ENCODE measurements around the gene CTNNA2.

DNA sequence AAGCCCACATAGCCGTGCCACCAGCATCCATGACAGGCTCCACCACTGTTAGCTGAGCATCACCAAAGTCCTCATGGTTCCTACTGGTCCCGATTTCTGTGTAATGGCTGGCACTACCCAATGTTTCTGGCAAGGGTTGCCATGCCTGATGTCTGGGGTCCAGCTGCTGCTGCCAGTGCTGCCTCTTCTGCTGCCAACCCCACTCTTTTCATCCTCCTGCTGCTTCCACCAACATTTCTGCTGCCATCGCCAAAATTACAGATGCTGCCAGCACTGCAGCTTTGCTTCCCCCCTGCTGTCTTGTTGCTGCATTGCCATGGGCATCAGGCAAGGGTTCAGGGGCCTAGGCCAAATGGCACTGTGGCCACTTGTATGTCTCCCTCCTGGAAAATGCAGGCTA is 638.8 kb downstream of the CTNNA2 start:
- TF ChIP-seq, protein P1, sequence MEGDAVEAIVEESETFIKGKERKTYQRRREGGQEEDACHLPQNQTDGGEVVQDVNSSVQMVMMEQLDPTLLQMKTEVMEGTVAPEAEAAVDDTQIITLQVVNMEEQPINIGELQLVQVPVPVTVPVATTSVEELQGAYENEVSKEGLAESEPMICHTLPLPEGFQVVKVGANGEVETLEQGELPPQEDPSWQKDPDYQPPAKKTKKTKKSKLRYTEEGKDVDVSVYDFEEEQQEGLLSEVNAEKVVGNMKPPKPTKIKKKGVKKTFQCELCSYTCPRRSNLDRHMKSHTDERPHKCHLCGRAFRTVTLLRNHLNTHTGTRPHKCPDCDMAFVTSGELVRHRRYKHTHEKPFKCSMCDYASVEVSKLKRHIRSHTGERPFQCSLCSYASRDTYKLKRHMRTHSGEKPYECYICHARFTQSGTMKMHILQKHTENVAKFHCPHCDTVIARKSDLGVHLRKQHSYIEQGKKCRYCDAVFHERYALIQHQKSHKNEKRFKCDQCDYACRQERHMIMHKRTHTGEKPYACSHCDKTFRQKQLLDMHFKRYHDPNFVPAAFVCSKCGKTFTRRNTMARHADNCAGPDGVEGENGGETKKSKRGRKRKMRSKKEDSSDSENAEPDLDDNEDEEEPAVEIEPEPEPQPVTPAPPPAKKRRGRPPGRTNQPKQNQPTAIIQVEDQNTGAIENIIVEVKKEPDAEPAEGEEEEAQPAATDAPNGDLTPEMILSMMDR (conservative IDR thresholded peaks at IDR 0.05 in 1 of 2, IDR thresholded peaks at IDR 0.05 in 1 of 2; ENCODE audit: extremely low read depth in 1 of 2, insufficient read depth in 1 of 2, low read depth in 1 of 2, low read length in 2 of 2): no peak
- no peak for TF ChIP-seq EZH2 (IDR thresholded peaks at IDR 0.05; ENCODE audit: borderline replicate concordance, low read length)

All from mammary epithelial cell (primary cell).